IMR-90 (cell line): ENCODE data around the gene ATP1A4.

ENCODE experiments used
- CTCF ChIP-seq: conservative IDR thresholded peaks from 2 replicates; pipeline ENCODE4 v1.5.1; 2012; ENCODE audit warnings: mild to moderate bottlenecking, low read depth, low read length, improper control_type of control experiment
- MAZ ChIP-seq: IDR thresholded peaks from 2 replicates; pipeline ENCODE4 v1.6.1; 2012; ENCODE audit warnings: low read depth, mild to moderate bottlenecking, low read length, improper control_type of control experiment, moderate library complexity, borderline replicate concordance
- NFE2L2 ChIP-seq: fragments of 150-350 bp; IDR thresholded peaks from 2 replicates; pipeline ENCODE4 v1.6.1; 2016; ENCODE audit warnings: low read depth, mild to moderate bottlenecking, low read length
- POLR2A ChIP-seq: IDR thresholded peaks from 2 replicates; pipeline ENCODE4 v1.6.1; 2012; ENCODE audit warnings: mild to moderate bottlenecking, low read depth, low read length
- RAD21 ChIP-seq: IDR thresholded peaks from 2 replicates; pipeline ENCODE4 v1.6.1; 2012; ENCODE audit warnings: low read length, improper control_type of control experiment
- RCOR1 ChIP-seq: IDR thresholded peaks from 2 replicates; pipeline ENCODE4 v1.6.1; 2012; ENCODE audit warnings: mild to moderate bottlenecking, low read length, improper control_type of control experiment; ENCODE audit not compliant: insufficient replicate concordance
- SMC3 ChIP-seq: fragments of 150-350 bp; IDR thresholded peaks from 2 replicates; pipeline ENCODE4 v1.6.1; 2016; ENCODE audit warnings: low read depth, mild to moderate bottlenecking, antibody characterized with exemption, low read length, moderate library complexity
- TF ChIP-seq, protein P1 (sequence below): fragments of 150-350 bp; IDR thresholded peaks from 2 replicates; pipeline ENCODE4 v1.6.1; 2016; ENCODE audit warnings: low read depth, mild to moderate bottlenecking, low read length, moderate library complexity, borderline replicate concordance
- TF ChIP-seq, protein P2 (sequence below): fragments of 150-350 bp; IDR thresholded peaks from 2 replicates; pipeline ENCODE4 v1.6.1; 2017; ENCODE audit warnings: mild to moderate bottlenecking, antibody characterized with exemption, low read length, low read depth

- TF ChIP-seq, protein P1, sequence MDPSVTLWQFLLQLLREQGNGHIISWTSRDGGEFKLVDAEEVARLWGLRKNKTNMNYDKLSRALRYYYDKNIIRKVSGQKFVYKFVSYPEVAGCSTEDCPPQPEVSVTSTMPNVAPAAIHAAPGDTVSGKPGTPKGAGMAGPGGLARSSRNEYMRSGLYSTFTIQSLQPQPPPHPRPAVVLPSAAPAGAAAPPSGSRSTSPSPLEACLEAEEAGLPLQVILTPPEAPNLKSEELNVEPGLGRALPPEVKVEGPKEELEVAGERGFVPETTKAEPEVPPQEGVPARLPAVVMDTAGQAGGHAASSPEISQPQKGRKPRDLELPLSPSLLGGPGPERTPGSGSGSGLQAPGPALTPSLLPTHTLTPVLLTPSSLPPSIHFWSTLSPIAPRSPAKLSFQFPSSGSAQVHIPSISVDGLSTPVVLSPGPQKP, result no peak
- TF ChIP-seq CTCF, result no peak
- TF ChIP-seq NFE2L2, result no peak
- TF ChIP-seq RAD21, result no peak
- no peak for TF ChIP-seq RCOR1
- TF ChIP-seq POLR2A, result no peak
- no peak for TF ChIP-seq SMC3
- no peak for TF ChIP-seq MAZ
- TF ChIP-seq, protein P2, sequence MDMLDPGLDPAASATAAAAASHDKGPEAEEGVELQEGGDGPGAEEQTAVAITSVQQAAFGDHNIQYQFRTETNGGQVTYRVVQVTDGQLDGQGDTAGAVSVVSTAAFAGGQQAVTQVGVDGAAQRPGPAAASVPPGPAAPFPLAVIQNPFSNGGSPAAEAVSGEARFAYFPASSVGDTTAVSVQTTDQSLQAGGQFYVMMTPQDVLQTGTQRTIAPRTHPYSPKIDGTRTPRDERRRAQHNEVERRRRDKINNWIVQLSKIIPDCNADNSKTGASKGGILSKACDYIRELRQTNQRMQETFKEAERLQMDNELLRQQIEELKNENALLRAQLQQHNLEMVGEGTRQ, result no peak
Observed at GRCh38 chr1:160149716-160150115, 1.7 kb upstream of the ATP1A4 start.
